HepG2 (cell line): ENCODE data around the gene GRIP2. TPM values are rescaled to one million over a fixed set of nuclear protein-coding genes. Genes with fewer than 3 reads are reported as not detected.

Experiments
- CAMTA2 ChIP-seq: sonication (generic); formaldehyde crosslinking; IDR thresholded peaks from 2 replicates; pipeline ENCODE4 v1.4.0; 2020; ENCODE audit warnings: mild to moderate bottlenecking, missing genetic modification reagents, borderline replicate concordance
- FOXP1 ChIP-seq, 2 experiments: fragments of 450-650 bp in 1 of 2; IDR thresholded peaks; 2 replicates each; pipeline ENCODE4 v1.6.1; 2017 to 2018; ENCODE audit warnings: antibody characterized with exemption in 1 of 2
- GTF3A ChIP-seq: sonication (generic); formaldehyde crosslinking; conservative IDR thresholded peaks from 2 replicates; pipeline ENCODE4 v1.4.0; 2020; ENCODE audit warnings: mild to moderate bottlenecking, missing genetic modification reagents
- RBM22 ChIP-seq: fragments of 200-400 bp; formaldehyde crosslinking; optimal IDR thresholded peaks from 2 replicates; pipeline ENCODE3; 2017; ENCODE audit warnings: mild to moderate bottlenecking, low read length, moderate library complexity
- ZFP90 ChIP-seq: sonication (generic); formaldehyde crosslinking; IDR thresholded peaks from 2 replicates; pipeline ENCODE4 v1.8.0; 2022; ENCODE audit warnings: missing genetic modification reagents, mild to moderate bottlenecking, inconsistent platforms, borderline replicate concordance
- ZNF253 ChIP-seq: sonication (generic); formaldehyde crosslinking; IDR thresholded peaks from 2 replicates; pipeline ENCODE4 v1.8.0; 2022; ENCODE audit warnings: mild to moderate bottlenecking, missing genetic modification reagents, borderline replicate concordance
- ZNF292 ChIP-seq: sonication (generic); formaldehyde crosslinking; IDR thresholded peaks from 2 replicates; pipeline ENCODE4 v1.8.1; 2022; ENCODE audit warnings: mild to moderate bottlenecking, low read depth, missing genetic modification reagents, borderline replicate concordance
- ZNF382 ChIP-seq: sonication (generic); formaldehyde crosslinking; IDR thresholded peaks from 2 replicates; pipeline ENCODE4 v1.5.0; 2020; ENCODE audit warnings: missing genetic modification reagents, mild to moderate bottlenecking, borderline replicate concordance
- ZNF510 ChIP-seq: sonication (generic); formaldehyde crosslinking; IDR thresholded peaks from 2 replicates; pipeline ENCODE4 v1.4.0; 2020; ENCODE audit warnings: low read depth, mild to moderate bottlenecking, missing genetic modification reagents
- polyA plus RNA-seq, 8 experiments: library from polyadenylated mRNA; depleted of rRNA in 3 of 8; stranded (reverse) in 7 of 8; unstranded in 1 of 8; fragments of >200 nt; fragmentation: Illumina TruSeq in 4 of 8; extraction: Trizol in 4 of 8; gene quantifications; 2 replicates each; pipeline versions ENCODE4 v1.2.1 to v1.2.3, GENCODE V29; 2011 to 2016; ENCODE audit warnings: low read depth in 4 of 8, missing spikeins in 1 of 8, mixed read lengths in 1 of 8; ENCODE audit not compliant: insufficient read depth in 1 of 8
- total RNA-seq, 5 experiments: library from RNA; depleted of rRNA; stranded (reverse); fragments of >200 nt; fragmentation: Illumina TruSeq; extraction: Trizol; gene quantifications; 2 replicates each; pipeline ENCODE4 v1.2.3, GENCODE V29; 2016; ENCODE audit warnings: low read depth in 1 of 5
- TF ChIP-seq, protein P1 (sequence below): sonication (generic); formaldehyde crosslinking; conservative IDR thresholded peaks from 2 replicates; pipeline ENCODE4 v1.4.0; 2020; ENCODE audit warnings: missing genetic modification reagents
- TF ChIP-seq, protein P2 (sequence below): sonication (generic); formaldehyde crosslinking; IDR thresholded peaks from 2 replicates; pipeline ENCODE4 v1.5.1; 2020; ENCODE audit warnings: missing genetic modification reagents, mild to moderate bottlenecking, borderline replicate concordance
- TF ChIP-seq, protein P3 (sequence below): sonication (generic); formaldehyde crosslinking; IDR thresholded peaks from 2 replicates; pipeline ENCODE4 v1.4.0; 2020; ENCODE audit warnings: missing genetic modification reagents, borderline replicate concordance

GRIP2 gene
- total and polyA plus RNA-seq, 2 of the 13 experiments (the other 11 are each of a cell fraction or from before 2014, with no cell fraction given): 0.11 to 0.24 TPM

DNA sequence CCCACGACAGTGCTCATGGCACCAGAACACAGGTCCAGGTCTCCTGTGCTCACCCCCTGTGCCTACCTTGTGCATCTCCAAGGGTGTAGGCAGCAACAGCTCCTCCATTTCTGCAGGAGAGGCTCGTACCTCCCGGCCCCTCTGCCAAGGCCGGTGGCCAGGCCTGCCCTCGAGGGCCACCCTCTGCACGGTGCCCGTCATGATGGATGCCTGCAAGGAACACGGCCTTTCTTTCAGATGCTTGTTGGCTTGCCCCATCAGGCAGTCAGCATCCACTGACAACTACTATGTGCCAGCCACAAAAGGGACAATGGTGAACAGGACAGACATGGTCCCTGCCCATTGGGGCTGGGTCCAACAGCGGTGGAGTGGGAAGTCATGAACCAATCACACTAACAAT is 43.8 kb downstream of the GRIP2 start (continued):
- TF ChIP-seq, protein P1, sequence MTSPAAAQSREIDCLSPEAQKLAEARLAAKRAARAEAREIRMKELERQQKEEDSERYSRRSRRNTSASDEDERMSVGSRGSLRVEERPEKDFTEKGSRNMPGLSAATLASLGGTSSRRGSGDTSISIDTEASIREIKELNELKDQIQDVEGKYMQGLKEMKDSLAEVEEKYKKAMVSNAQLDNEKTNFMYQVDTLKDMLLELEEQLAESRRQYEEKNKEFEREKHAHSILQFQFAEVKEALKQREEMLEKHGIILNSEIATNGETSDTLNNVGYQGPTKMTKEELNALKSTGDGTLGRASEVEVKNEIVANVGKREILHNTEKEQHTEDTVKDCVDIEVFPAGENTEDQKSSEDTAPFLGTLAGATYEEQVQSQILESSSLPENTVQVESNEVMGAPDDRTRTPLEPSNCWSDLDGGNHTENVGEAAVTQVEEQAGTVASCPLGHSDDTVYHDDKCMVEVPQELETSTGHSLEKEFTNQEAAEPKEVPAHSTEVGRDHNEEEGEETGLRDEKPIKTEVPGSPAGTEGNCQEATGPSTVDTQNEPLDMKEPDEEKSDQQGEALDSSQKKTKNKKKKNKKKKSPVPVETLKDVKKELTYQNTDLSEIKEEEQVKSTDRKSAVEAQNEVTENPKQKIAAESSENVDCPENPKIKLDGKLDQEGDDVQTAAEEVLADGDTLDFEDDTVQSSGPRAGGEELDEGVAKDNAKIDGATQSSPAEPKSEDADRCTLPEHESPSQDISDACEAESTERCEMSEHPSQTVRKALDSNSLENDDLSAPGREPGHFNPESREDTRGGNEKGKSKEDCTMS (CRISPR knock-in tag): no peak
- TF ChIP-seq ZNF292 (CRISPR knock-in tag) (no peak), RBM22 (no peak), ZNF253 (no peak), ZFP90 (no peak), GTF3A (CRISPR knock-in tag) (no peak), CAMTA2 (CRISPR knock-in tag) (no peak), FOXP1 (IDR thresholded peaks at IDR 0.05) (no peak), FOXP1 (CRISPR knock-in tag; IDR thresholded peaks at IDR 0.05) (no peak), ZNF382 (CRISPR knock-in tag) (no peak), ZNF510 (no peak)
- TF ChIP-seq, protein P2, sequence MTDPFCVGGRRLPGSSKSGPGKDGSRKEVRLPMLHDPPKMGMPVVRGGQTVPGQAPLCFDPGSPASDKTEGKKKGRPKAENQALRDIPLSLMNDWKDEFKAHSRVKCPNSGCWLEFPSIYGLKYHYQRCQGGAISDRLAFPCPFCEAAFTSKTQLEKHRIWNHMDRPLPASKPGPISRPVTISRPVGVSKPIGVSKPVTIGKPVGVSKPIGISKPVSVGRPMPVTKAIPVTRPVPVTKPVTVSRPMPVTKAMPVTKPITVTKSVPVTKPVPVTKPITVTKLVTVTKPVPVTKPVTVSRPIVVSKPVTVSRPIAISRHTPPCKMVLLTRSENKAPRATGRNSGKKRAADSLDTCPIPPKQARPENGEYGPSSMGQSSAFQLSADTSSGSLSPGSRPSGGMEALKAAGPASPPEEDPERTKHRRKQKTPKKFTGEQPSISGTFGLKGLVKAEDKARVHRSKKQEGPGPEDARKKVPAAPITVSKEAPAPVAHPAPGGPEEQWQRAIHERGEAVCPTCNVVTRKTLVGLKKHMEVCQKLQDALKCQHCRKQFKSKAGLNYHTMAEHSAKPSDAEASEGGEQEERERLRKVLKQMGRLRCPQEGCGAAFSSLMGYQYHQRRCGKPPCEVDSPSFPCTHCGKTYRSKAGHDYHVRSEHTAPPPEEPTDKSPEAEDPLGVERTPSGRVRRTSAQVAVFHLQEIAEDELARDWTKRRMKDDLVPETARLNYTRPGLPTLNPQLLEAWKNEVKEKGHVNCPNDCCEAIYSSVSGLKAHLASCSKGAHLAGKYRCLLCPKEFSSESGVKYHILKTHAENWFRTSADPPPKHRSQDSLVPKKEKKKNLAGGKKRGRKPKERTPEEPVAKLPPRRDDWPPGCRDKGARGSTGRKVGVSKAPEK: no peak
- TF ChIP-seq, protein P3, sequence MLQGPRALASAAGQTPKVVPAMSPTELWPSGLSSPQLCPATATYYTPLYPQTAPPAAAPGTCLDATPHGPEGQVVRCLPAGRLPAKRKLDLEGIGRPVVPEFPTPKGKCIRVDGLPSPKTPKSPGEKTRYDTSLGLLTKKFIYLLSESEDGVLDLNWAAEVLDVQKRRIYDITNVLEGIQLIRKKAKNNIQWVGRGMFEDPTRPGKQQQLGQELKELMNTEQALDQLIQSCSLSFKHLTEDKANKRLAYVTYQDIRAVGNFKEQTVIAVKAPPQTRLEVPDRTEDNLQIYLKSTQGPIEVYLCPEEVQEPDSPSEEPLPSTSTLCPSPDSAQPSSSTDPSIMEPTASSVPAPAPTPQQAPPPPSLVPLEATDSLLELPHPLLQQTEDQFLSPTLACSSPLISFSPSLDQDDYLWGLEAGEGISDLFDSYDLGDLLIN (CRISPR knock-in tag): no peak
- TF ChIP-seq, all 625 proteins: peak for 0
